Measurements from ENCODE around the gene CATSPERZ.

The CATSPERZ gene

GRCh38 chr11:64304032-64304315, 3.8 kb downstream of the CATSPERZ start:
- H3K27me3 ChIP-seq (ENCODE audit: insufficient read depth, poor library complexity, severe bottlenecking): peaks cover 19% of the 10 kb centered on the region
- TF ChIP-seq POLR2AphosphoS5 (IDR thresholded peaks at IDR 0.05; ENCODE audit: low read depth) (no peak), SPI1 (IDR thresholded peaks at IDR 0.05; ENCODE audit: borderline replicate concordance, low read depth) (no peak), CTCF (IDR thresholded peaks at IDR 0.05; ENCODE audit: insufficient read depth, low read length) (no peak), REST (IDR thresholded peaks at IDR 0.05; ENCODE audit: insufficient replicate concordance, low read depth) (no peak)
- peak overlapping the region; percentile 47 for H3K4me3 ChIP-seq (replicated peaks; ENCODE audit: insufficient read depth, low read length)
- no peak overlapping the region for H3K27ac ChIP-seq (replicated peaks)
- no peak for DNase-seq (ENCODE audit: low read depth in 1 of 2, low spot score in 1 of 2)

GRCh38 chr11:64304316-64305072, 4.3 kb downstream of the CATSPERZ start:
- peak overlapping the region; percentile 98 for H3K27ac ChIP-seq (replicated peaks)
- H3K27me3 ChIP-seq (ENCODE audit: insufficient read depth, poor library complexity, severe bottlenecking): peaks cover 14% of the 10 kb centered on the region
- peak overlapping the region; percentile 47 for H3K4me3 ChIP-seq (replicated peaks; ENCODE audit: insufficient read depth, low read length)
- DNase-seq (ENCODE audit: low read depth in 1 of 2, low spot score in 1 of 2): peak; percentile 92 to 96
- TF ChIP-seq CTCF (IDR thresholded peaks at IDR 0.05; ENCODE audit: insufficient read depth, low read length) (peak; percentile 87), POLR2AphosphoS5 (IDR thresholded peaks at IDR 0.05; ENCODE audit: low read depth) (peak; percentile 69), REST (IDR thresholded peaks at IDR 0.05; ENCODE audit: insufficient replicate concordance, low read depth) (peak; percentile 5), GABPA (IDR thresholded peaks at IDR 0.05; ENCODE audit: low read depth) (0 out of 2 replicates have a peak, but pooled peaks have one; percentile 7), SPI1 (IDR thresholded peaks at IDR 0.05; ENCODE audit: borderline replicate concordance, low read depth) (peak; percentile 15; the same call in 1 of the 2 replicates)

GRCh38 chr11:64305075-64305690, 5.0 kb downstream of the CATSPERZ start, which contains the start of gene ESRRA:
ESRRA (plus strand) TSS chr11:64305524; CDS start chr11:64307180, 1,656 bp downstream.
- H3K27me3 ChIP-seq (ENCODE audit: insufficient read depth, poor library complexity, severe bottlenecking): peaks cover 7% of the 10 kb centered on the region
- H3K4me3 ChIP-seq (replicated peaks; ENCODE audit: insufficient read depth, low read length): peak within 1 kb of the TSS; percentile 53
- H3K27ac ChIP-seq (replicated peaks): peak within 1 kb of the TSS; percentile 98
- TF ChIP-seq CTCF (IDR thresholded peaks at IDR 0.05; ENCODE audit: insufficient read depth, low read length): no peak
- no peak for TF ChIP-seq GABPA (IDR thresholded peaks at IDR 0.05; ENCODE audit: low read depth)
- no peak for TF ChIP-seq REST (IDR thresholded peaks at IDR 0.05; ENCODE audit: insufficient replicate concordance, low read depth)
- TF ChIP-seq SPI1 (IDR thresholded peaks at IDR 0.05; ENCODE audit: borderline replicate concordance, low read depth): no peak
- peak; percentile 99 for DNase-seq (ENCODE audit: low read depth in 1 of 2, low spot score in 1 of 2)

All from HL-60 (cell line).